GM21423 (cell line): ENCODE results near the gene TNIP1.

Source experiments
- ATAC-seq: cut with Tn5 transposase; IDR thresholded peaks from one replicate; pipeline ENCODE4 v1.9.1; 2021; ENCODE audit warnings: mild to moderate bottlenecking, moderate library complexity; ENCODE audit not compliant: unreplicated experiment

The TNIP1 gene

DNA sequence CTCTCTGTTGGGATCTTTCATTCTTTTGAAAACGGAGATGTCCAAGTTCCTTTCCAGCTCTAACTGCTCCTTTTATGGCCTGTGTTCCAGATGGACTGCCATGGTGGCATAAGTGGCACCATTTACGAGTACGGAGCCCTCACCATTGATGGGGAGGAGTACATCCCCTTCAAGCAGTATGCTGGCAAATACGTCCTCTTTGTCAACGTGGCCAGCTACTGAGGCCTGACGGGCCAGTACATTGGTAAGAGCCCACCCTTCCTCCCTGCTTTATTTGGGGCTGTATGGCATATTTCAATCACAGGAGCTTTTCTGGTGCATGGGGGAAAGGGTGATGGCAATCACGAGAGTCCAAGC, 55.6 kb downstream of the TNIP1 start:
- ATAC-seq: no peak

- ATAC-seq: no peak
Observed at GRCh38 chr5:151024440-151025249, 56.2 kb downstream of the TNIP1 start.

GRCh38 chr5:151023651-151024050, 57.2 kb downstream of the TNIP1 start:
- no peak for ATAC-seq

DNA sequence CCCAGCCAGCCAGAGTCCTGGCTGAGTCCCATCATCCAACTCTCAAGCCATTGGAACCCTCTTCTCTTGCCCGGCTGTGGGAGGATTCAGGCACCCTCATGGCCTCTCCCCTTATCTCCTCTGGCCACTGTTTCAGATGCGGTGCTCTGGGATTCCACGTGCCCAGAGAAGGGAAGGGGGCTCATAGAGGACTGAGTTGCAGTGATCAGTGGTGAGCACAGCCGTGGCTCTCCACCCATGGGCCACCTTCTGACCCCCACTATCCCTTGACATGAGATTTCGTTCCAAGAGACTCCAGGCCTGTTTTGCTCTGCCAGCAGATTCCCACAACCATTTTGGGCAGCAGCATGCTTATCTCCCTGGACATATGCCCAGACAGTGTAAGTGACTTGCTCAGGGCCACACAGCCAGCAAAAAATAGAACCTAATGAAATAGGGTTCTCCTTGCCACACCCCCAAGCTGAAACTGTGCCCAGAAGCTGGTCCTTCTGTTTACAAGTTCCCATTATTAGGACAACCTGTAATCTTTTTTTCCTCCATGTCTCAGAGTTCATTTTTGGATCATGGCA, 57.7 kb downstream of the TNIP1 start:
- ATAC-seq: no peak

DNA sequence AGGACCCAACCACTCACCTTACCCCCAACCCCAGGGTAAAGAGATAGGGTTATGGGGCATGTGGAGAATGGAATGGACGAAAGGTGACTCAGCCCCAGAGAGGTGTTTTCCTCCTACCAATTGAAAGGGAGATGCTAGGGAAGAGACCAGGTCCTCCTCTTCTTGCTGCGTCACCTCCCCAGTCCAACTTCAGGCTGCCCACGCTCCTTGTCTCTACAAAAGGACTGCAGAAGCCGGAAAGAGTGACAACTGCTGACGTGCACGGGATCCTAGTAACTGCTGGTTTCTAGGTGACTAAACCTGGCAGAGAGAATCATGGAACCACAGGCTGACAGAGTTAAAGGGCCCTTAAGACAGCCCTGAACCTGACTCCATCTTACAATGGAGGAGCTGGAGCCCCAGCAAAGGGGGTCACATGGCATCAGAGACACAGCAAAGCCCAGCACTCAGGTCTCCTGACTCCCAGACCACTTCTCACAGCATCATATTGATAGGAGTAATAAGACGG, 58.3 kb downstream of the TNIP1 start:
- ATAC-seq: no peak

- no peak for ATAC-seq
Observed at GRCh38 chr5:151021746-151022145, 59.1 kb downstream of the TNIP1 start.

DNA sequence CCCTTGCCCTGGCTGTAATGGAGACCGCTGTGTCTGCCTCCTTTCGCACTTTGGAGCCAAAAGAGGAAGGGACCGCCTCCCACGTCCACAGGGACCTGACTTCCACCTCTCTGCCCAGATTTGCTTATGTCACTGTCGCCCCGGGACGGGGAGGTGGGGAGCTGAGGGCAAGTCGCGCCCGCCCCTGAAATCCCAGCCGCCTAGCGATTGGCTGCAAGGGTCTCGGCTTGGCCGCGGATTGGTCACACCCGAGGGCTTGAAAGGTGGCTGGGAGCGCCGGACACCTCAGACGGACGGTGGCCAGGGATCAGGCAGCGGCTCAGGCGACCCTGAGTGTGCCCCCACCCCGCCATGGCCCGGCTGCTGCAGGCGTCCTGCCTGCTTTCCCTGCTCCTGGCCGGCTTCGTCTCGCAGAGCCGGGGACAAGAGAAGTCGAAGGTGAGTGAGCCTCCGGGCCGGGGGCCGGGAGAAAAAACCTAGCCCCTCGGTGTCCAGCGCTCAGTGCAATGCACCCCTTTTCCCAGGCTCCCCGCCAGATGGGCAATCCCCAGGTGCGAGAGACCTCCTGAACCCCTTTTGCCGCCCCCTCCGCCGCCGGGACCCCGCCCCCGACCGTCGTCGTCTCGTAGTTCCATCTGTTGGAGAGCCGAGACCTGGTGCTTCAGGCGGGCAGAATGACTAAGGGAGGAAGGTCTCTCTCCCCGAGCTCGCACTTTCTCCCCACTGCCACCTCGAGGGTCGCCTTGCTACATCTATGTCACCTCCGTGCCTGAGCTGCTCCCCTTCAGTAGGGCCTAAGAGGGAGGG, 60.3 kb downstream of the TNIP1 start, which contains the start of gene GPX3:
Gene GPX3, plus strand, starts transcription at position 288 of the 807 bp plus-strand sequence. Its CDS starts 64 bp downstream, at position 352.
- ATAC-seq: peak; percentile 65

GRCh38 chr5:151019331-151019730, 61.5 kb downstream of the TNIP1 start:
- no peak for ATAC-seq

- ATAC-seq: no peak
Observed at GRCh38 chr5:151018846-151019245, 62.0 kb downstream of the TNIP1 start.

DNA sequence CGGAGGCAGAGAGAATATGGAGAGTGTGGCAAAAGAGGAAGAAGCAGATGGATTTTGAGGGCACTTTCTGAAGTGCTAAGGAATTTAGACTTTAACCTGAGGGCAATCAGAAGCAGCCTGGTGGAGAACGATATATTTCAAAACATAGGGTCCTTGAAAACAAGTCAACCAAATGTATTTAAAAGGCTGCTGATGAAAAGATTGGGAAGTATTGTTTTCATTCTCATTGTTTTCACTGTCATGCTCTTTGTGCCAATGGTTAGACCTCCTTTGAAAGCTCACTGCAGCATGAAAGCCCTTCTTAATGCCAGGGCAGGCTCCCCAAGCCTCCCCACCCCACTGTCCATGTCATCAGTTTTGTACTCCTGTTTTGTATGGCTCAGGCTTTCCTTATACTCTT, 62.9 kb downstream of the TNIP1 start:
- no peak for ATAC-seq

GRCh38 chr5:151016700-151017099, 64.1 kb downstream of the TNIP1 start:
- no peak for ATAC-seq

GRCh38 chr5:151015974-151016587, 64.8 kb downstream of the TNIP1 start:
- no peak for ATAC-seq

DNA sequence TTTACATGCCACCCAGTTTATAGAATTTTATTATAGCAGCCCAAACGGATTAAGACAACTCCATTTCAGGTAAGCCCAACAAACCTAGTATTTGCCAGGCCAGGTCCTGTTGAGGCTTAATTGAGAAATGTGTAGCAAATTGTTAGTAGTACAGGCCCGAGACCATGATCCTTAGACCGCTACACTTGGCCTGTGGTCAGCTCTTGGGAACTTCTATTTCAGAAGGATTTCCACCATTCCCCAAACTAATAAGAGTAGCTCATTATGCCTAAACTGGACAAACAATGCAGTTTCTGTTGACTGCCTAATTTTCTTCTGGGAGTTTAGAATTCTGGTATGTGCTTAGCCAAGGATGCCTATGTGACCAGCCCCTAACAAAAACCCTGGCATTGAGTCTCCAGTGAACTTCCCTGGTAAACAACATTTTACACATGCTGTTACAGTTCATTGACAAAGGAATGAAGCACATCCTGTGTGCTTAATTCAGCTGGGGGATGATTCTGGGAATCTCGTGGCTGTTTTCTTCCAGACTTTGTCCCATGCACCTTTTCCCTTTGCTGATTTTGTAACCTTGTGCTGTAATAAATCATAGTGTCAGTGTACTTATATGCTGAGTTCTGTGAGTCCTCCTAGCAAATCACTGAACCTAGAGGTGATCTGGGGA, 66.0 kb downstream of the TNIP1 start:
- no peak for ATAC-seq

DNA sequence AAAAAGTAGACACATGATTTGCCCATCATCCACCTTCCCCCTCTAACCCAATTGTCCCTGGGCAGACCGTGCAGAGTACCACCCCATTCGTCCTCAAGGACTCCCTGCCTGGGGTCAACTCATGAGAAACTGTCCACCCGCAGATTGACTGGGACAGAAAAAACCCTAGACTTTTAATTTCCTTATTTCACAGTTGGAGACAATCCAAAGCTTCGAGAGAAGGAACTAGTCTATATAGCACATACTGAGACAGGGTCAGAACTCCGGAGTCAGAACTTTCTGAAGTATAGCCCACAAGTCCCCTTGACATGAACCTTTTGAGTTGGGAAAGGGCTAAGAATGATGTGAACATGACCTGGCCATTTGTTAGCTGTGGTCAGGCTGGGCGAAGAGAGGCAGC, 68.0 kb downstream of the TNIP1 start:
- no peak for ATAC-seq

DNA sequence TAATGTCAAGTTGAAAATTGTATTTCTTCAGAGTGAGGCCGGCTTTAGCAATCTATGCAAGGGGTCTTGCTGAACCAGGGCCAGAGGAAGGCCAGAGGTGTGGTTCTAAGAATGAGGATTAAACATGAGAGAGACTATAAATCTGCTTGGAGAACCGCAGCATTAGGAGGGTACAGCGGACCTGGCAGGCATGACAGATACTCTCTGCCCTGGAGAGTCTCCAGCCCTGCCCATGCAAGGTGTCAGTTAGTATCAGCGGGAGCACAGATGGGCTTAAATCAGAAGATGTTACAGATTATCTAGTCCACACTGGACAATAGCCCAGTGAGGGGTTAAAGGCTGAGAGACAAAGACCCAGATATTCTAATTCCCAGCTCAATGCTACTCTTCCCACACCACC, 71.9 kb downstream of the TNIP1 start:
- ATAC-seq: no peak

DNA sequence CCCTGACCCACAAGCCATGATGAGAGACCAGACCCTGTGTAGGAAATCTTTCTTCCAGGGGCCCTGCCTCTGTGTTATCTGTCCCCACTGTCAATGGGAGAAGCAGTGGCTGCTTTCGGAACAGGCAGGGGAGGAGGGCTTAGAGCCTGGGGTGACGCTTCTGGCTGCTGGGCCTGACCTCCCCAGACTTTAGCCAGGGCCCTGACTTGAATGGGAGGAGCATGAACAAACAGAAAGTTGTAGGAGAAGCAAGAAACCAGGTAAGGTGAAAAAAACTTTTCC, 72.7 kb downstream of the TNIP1 start:
- ATAC-seq: no peak

DNA sequence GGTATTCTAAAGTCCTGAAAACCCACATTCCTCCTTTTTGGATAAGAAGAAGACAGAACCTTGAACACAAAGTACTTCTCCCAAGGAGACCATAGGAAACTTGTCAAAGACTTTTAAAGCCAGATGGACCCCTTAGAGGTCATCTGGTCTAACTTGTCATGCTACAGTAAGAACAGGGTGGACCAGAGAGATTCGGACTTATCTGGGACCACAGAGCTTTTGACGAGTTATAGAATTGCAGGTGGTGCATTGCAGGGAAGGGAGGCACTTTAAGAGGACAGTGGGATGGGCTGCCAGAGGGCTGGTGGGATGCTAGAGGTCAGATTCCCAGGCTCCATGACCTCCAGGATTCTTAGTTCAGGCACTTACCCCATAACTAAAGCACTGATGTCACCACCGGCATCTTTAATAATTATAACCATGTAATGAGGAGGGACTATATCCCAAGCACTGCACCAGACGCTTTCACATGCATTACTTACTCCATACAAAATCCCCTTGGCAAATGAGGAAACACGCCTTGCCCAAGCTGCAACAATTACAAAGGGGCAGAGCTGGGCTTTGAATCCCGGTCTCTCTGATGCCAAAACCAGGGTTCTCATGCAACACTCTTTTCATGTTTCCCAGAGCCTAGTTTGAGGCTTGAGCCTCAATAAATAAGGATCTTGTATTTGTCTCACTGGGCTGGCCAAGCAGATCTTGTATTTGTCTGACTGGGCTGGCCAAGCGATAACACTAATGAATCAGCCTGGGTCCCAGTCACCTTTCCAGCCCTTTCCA, 73.2 kb downstream of the TNIP1 start:
- no peak for ATAC-seq

- ATAC-seq: no peak
Observed at GRCh38 chr5:151006704-151007334, 74.0 kb downstream of the TNIP1 start.

GRCh38 chr5:151005950-151006576, 74.8 kb downstream of the TNIP1 start:
- no peak for ATAC-seq
